Type B pancreatic cell (in vitro differentiated cells): ENCODE data around the gene DHTKD1. TPM values are rescaled to one million over a fixed set of nuclear protein-coding genes. Genes with fewer than 3 reads are reported as not detected.

Experiments used
- DNase-seq: peaks from one replicate; pipeline ENCODE4 v3.0.0; 2021; ENCODE audit warnings: mixed read lengths; ENCODE audit not compliant: unreplicated experiment; ENCODE audit errors: extremely low spot score
- H3K27ac Mint-ChIP-seq: 2 replicates; pipeline ENCODE4 v1.8.0; 2021; ENCODE audit warnings: mild to moderate bottlenecking, mixed read lengths
- H3K27me3 Mint-ChIP-seq: 2 replicates; pipeline ENCODE4 v1.8.0; 2021; ENCODE audit warnings: mixed read lengths
- H3K36me3 Mint-ChIP-seq: 2 replicates; pipeline ENCODE4 v1.8.0; 2021; ENCODE audit warnings: mixed read lengths
- H3K4me1 Mint-ChIP-seq: one replicate; pipeline ENCODE4 v1.8.0; 2021; ENCODE audit warnings: mixed read lengths; ENCODE audit not compliant: unreplicated experiment
- H3K4me3 Mint-ChIP-seq: 2 replicates; pipeline ENCODE4 v1.8.0; 2021; ENCODE audit warnings: mild to moderate bottlenecking, mixed read lengths
- H3K9me3 Mint-ChIP-seq: 2 replicates; pipeline ENCODE4 v1.8.0; 2021; ENCODE audit warnings: mixed read lengths
- CTCF ChIP-seq: fragments of 200-600 bp; sonication (generic); conservative IDR thresholded peaks from 2 replicates; pipeline ENCODE4 v1.5.0; 2021; ENCODE audit warnings: antibody characterized with exemption, mild to moderate bottlenecking
- long read RNA-seq: library from polyadenylated mRNA; unstranded; transcript quantifications from one replicate; pipeline ENCODE4 v2.0.0, GENCODE V29; 2020
- total RNA-seq: library from RNA; stranded (reverse); gene quantifications from 2 replicates; pipeline ENCODE4 v1.2.1, GENCODE V29; 2021; ENCODE audit warnings: low replicate concordance

Gene DHTKD1, protein sequence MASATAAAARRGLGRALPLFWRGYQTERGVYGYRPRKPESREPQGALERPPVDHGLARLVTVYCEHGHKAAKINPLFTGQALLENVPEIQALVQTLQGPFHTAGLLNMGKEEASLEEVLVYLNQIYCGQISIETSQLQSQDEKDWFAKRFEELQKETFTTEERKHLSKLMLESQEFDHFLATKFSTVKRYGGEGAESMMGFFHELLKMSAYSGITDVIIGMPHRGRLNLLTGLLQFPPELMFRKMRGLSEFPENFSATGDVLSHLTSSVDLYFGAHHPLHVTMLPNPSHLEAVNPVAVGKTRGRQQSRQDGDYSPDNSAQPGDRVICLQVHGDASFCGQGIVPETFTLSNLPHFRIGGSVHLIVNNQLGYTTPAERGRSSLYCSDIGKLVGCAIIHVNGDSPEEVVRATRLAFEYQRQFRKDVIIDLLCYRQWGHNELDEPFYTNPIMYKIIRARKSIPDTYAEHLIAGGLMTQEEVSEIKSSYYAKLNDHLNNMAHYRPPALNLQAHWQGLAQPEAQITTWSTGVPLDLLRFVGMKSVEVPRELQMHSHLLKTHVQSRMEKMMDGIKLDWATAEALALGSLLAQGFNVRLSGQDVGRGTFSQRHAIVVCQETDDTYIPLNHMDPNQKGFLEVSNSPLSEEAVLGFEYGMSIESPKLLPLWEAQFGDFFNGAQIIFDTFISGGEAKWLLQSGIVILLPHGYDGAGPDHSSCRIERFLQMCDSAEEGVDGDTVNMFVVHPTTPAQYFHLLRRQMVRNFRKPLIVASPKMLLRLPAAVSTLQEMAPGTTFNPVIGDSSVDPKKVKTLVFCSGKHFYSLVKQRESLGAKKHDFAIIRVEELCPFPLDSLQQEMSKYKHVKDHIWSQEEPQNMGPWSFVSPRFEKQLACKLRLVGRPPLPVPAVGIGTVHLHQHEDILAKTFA
- 30.1 and 44.8 TPM in 2 replicates for total RNA-seq
- long read RNA-seq, full-length matches to known transcripts, result 106 of 166 reads
- long read RNA-seq, partial matches to known transcripts, result 13 of 166 reads
- long read RNA-seq, other reads (novel, unspliced or antisense), result 47 of 166 reads

- H3K27me3 Mint-ChIP-seq, result no peaks in the 10 kb centered on the region
- DNase-seq, result peak; percentile 100
- H3K36me3 Mint-ChIP-seq, result no peaks in the 10 kb centered on the region
- H3K4me1 Mint-ChIP-seq, result peaks cover 9% of the 10 kb centered on the region
- TF ChIP-seq CTCF, result peak; percentile 71
- H3K9me3 Mint-ChIP-seq, result no peaks in the 10 kb centered on the region
- peak within 1 kb of the TSS; percentile 85 for H3K27ac Mint-ChIP-seq
- peak within 1 kb of the TSS; percentile 86 for H3K4me3 Mint-ChIP-seq
Measured at GRCh38 chr10:12068449-12069269, at the start of gene DHTKD1. Gene DHTKD1, plus strand, starts transcription at chr10:12068954. Its CDS starts 80 bp downstream, at chr10:12069034.

- no peaks in the 10 kb centered on the region for H3K27me3 Mint-ChIP-seq
- H3K4me1 Mint-ChIP-seq, result no peaks in the 10 kb centered on the region
- no peak for DNase-seq
- H3K36me3 Mint-ChIP-seq, result peaks cover 3% of the 10 kb centered on the region
- H3K4me3 Mint-ChIP-seq, result no peak overlapping the region
- no peaks in the 10 kb centered on the region for H3K9me3 Mint-ChIP-seq
- no peak for TF ChIP-seq CTCF
- H3K27ac Mint-ChIP-seq, result no peak overlapping the region
Measured at GRCh38 chr10:12019283-12019971, 49.3 kb upstream of the DHTKD1 start.

- Mint-ChIP-seq H3K4me1 (no peaks in the 10 kb centered on the region), H3K36me3 (peaks cover 3% of the 10 kb centered on the region), H3K4me3 (no peak overlapping the region), H3K9me3 (no peaks in the 10 kb centered on the region), H3K27ac (no peak overlapping the region), H3K27me3 (no peaks in the 10 kb centered on the region)
- TF ChIP-seq CTCF, result no peak
- no peak for DNase-seq
Measured at GRCh38 chr10:12020574-12020973, 48.2 kb upstream of the DHTKD1 start.

DNA sequence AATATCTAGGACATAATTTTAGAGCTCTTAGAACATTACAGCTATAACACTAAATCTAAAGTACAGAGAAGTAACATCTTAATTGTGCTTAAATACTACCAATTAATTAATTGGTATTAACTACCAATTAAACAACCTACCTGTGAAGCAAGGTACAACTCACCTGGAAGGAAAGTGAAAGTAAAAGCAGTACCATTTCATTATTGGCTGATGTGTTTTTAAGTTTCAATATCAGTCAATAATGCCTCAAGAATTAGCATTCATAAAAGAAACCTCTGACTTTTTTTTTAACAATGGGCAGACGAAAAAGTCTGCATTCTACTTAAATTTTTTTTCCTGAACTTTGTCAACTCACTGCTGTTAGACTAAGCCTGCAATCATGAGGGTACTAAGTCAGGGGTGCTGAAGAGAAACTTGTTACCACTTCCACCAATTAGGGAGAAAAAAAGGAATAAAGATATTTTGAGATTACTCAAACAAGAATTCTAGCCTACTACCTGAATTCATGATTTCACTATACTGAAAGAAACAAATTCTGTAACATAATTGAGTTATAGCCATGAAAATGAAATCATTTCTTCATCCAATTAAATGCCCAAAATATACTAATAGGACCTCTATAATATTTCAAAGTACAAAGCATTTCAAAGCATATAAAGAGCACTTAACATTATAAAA, 46.0 kb upstream of the DHTKD1 start:
- TF ChIP-seq CTCF, result no peak
- Mint-ChIP-seq H3K4me3 (no peak overlapping the region), H3K9me3 (no peaks in the 10 kb centered on the region), H3K27ac (no peak overlapping the region), H3K36me3 (peaks cover 8% of the 10 kb centered on the region), H3K4me1 (no peaks in the 10 kb centered on the region), H3K27me3 (no peaks in the 10 kb centered on the region)
- no peak for DNase-seq
